Measurements from ENCODE around the gene SEPSECS. TPM values are rescaled to one million over a fixed set of nuclear protein-coding genes. Genes with fewer than 3 reads are reported as not detected.

The SEPSECS gene
- total RNA-seq, 4 donors from 2014 or later: 4.2 to 21.8 (median 9.6) TPM

DNA sequence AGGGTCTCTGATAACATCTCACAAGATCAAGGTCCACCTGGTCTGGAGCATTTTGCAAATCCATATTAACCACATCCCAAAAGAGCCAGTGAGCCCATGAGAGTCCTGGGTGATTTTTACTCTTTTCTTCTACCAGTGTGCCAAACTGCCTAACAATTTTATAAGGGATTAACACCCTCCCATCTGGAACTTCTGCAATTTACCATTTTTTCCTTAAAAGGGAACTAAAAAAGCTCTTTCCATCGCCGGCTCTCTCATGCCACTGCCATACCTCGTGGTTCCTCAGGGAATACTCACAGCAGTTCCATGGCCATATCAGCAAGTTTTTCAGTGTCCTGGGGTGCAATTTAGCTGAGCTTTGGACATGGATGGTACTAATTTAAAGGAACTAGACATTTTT lies 55.7 kb downstream of the SEPSECS start:
- Histone ChIP-seq H3K4me1 (peaks cover 5% of the 10 kb centered on the region), H3K27ac (no peak overlapping the region), H3K9me3 (no peaks in the 10 kb centered on the region), H3K4me3 (no peak overlapping the region), H3K27me3 (peaks cover 4% of the 10 kb centered on the region), H3K36me3 (no peaks in the 10 kb centered on the region)
- whole genome bisulfite sequencing: 54% methylated on average over 3 of the region's 3 CpGs
- TF ChIP-seq POLR2AphosphoS5 (IDR thresholded peaks at IDR 0.05) (no peak), EP300 (IDR thresholded peaks at IDR 0.05) (no peak), POLR2A (IDR thresholded peaks at IDR 0.05) (no peak)
- TF ChIP-seq, protein P1, sequence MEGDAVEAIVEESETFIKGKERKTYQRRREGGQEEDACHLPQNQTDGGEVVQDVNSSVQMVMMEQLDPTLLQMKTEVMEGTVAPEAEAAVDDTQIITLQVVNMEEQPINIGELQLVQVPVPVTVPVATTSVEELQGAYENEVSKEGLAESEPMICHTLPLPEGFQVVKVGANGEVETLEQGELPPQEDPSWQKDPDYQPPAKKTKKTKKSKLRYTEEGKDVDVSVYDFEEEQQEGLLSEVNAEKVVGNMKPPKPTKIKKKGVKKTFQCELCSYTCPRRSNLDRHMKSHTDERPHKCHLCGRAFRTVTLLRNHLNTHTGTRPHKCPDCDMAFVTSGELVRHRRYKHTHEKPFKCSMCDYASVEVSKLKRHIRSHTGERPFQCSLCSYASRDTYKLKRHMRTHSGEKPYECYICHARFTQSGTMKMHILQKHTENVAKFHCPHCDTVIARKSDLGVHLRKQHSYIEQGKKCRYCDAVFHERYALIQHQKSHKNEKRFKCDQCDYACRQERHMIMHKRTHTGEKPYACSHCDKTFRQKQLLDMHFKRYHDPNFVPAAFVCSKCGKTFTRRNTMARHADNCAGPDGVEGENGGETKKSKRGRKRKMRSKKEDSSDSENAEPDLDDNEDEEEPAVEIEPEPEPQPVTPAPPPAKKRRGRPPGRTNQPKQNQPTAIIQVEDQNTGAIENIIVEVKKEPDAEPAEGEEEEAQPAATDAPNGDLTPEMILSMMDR (IDR thresholded peaks at IDR 0.05): no peak
- no peak for DNase-seq (ENCODE audit: low spot score in 2 of 2)

DNA sequence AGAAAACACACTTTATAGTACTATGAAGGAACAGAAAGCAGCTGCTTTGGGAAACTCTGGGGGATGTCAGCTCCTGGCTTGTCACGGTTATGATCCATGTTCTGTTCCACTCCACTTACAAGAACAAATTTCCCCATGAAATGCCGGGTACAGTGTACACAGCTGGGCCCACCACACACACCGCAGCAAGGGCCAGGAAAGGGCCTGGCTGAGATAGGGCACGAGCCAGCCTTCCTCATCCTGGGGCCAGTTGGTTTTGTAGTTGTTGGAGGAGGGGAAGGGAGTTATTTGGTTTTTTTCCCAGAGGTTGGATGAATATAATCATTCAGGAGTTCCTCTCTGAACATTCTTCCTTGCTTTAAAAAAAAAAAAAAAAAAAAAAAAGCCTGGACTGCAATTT lies 56.8 kb downstream of the SEPSECS start:
- no peaks in the 10 kb centered on the region for H3K9me3 ChIP-seq
- DNase-seq (ENCODE audit: low spot score in 2 of 2): no peak
- no peaks in the 10 kb centered on the region for H3K36me3 ChIP-seq
- H3K4me3 ChIP-seq: no peak overlapping the region
- TF ChIP-seq EP300 (IDR thresholded peaks at IDR 0.05) (no peak), POLR2A (IDR thresholded peaks at IDR 0.05) (no peak), POLR2AphosphoS5 (IDR thresholded peaks at IDR 0.05) (no peak)
- TF ChIP-seq, protein P1 (IDR thresholded peaks at IDR 0.05): no peak
- 74% methylated on average over 4 of the region's 4 CpGs for WGBS
- peaks cover 10% of the 10 kb centered on the region for H3K4me1 ChIP-seq
- H3K27ac ChIP-seq: no peak overlapping the region
- H3K27me3 ChIP-seq: peaks cover 4% of the 10 kb centered on the region

DNA sequence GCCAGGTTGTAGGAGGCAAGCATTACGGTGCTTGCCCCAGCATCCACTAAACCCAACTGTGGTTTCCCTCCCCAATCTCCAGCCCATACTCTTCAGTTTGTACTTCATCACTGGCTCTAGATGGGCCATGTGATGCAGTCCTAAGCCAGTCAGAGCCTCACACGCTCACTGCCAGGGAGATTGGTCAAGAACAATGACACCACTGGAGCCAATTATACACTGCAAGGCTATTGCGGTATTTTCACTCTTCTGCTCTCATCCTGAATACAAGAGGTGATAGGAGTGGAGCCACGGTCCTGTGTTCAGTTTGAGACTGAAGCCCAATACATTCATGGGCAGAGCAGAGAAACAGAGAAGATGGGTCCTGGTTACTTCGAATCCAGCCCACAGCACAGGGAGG lies 58.4 kb downstream of the SEPSECS start:
- Histone ChIP-seq H3K27ac (no peak overlapping the region), H3K4me1 (peaks cover 10% of the 10 kb centered on the region), H3K27me3 (peaks cover 4% of the 10 kb centered on the region), H3K36me3 (no peaks in the 10 kb centered on the region), H3K9me3 (no peaks in the 10 kb centered on the region), H3K4me3 (no peak overlapping the region)
- WGBS: 85% methylated on average over 5 of the region's 5 CpGs
- DNase-seq (ENCODE audit: low spot score in 2 of 2): no peak
- TF ChIP-seq, protein P1 (IDR thresholded peaks at IDR 0.05): no peak
- TF ChIP-seq POLR2A (IDR thresholded peaks at IDR 0.05) (no peak), POLR2AphosphoS5 (IDR thresholded peaks at IDR 0.05) (no peak), EP300 (IDR thresholded peaks at IDR 0.05) (no peak)

DNA sequence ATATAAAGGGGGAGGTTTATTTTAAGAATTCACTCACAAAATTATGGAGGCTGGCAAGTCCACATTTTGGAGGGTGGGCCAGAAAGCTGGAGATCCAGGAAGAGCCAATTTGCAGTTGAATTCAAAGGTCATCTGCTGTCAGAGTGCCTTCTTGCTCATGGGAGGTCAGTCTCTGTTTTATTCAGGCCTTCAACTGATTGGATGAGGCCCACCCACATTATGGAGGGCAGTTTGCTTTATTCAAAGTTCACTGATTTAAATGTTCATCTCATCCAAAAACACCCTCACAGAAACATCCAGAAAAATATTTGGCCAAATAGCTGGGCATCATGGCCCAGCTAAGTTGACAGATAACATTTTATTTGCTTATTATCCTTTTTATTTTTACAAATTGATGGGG lies 59.5 kb downstream of the SEPSECS start:
- peaks cover 4% of the 10 kb centered on the region for H3K27me3 ChIP-seq
- H3K4me3 ChIP-seq: no peak overlapping the region
- TF ChIP-seq POLR2A (IDR thresholded peaks at IDR 0.05): no peak
- TF ChIP-seq EP300 (IDR thresholded peaks at IDR 0.05): no peak
- no peak for TF ChIP-seq POLR2AphosphoS5 (IDR thresholded peaks at IDR 0.05)
- TF ChIP-seq, protein P1 (IDR thresholded peaks at IDR 0.05): no peak
- DNase-seq (ENCODE audit: low spot score in 2 of 2): no peak
- H3K9me3 ChIP-seq: no peaks in the 10 kb centered on the region
- H3K36me3 ChIP-seq: no peaks in the 10 kb centered on the region
- H3K27ac ChIP-seq: no peak overlapping the region
- H3K4me1 ChIP-seq: peaks cover 10% of the 10 kb centered on the region

DNA sequence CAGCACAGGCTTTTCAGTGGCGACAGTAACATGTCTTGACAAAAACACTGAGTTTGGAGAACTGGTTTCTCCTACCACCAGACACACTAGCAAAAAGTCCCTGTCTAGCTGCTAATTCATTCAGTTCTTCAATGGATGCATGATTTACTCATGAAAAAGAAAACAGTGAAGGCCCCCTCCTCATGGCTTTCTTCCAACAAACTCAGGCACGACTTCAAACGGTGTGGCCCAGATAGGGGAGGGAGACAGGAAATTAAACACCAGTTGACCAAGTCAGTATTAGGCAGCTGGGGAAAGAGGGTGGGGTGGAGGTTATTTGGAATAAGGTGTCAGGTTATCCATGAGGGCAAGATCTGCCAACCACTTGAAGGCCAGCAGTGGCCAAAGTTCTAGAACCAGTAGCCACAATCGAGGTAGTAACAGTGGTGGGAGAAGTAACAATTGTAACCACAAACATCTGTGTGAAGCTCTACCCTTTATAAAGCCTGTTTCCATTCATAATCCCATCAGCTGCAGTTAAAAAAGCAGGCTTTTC lies 60.2 kb downstream of the SEPSECS start:
- no peak for TF ChIP-seq POLR2A (IDR thresholded peaks at IDR 0.05)
- TF ChIP-seq EP300 (IDR thresholded peaks at IDR 0.05): no peak
- TF ChIP-seq POLR2AphosphoS5 (IDR thresholded peaks at IDR 0.05): no peak
- TF ChIP-seq, protein P1 (IDR thresholded peaks at IDR 0.05): no peak
- Histone ChIP-seq H3K27me3 (peaks cover 4% of the 10 kb centered on the region), H3K9me3 (no peaks in the 10 kb centered on the region), H3K27ac (no peak overlapping the region), H3K36me3 (no peaks in the 10 kb centered on the region), H3K4me1 (peaks cover 10% of the 10 kb centered on the region), H3K4me3 (no peak overlapping the region)
- 17% methylated on average over 4 of the region's 4 CpGs for WGBS
- no peak for DNase-seq (ENCODE audit: low spot score in 2 of 2)
